ENCODE measurements around the gene CLMN.
"Not testable (repeated sequence)": the region's sequence is repeated elsewhere in the genome, so short reads cannot be mapped to it uniquely, and the experiment has no call there.

Gene CLMN

GRCh38 chr14:95189367-95190132 is 130.2 kb downstream of the CLMN start:
- DNase-seq, result peak; percentile 92

GRCh38 chr14:95188380-95188779 is 131.3 kb downstream of the CLMN start:
- DNase-seq, result no peak

- DNase-seq, result no peak
Observed at GRCh38 chr14:95185767-95186392, 133.8 kb downstream of the CLMN start.

- no peak for DNase-seq
Observed at GRCh38 chr14:95185033-95185766, 134.5 kb downstream of the CLMN start.

- DNase-seq, result no peak
Observed at GRCh38 chr14:95184413-95184790, 135.3 kb downstream of the CLMN start.

- DNase-seq, result no peak
Observed at GRCh38 chr14:95183532-95184412, 135.9 kb downstream of the CLMN start.

- DNase-seq, result no peak
Observed at GRCh38 chr14:95183082-95183481, 136.6 kb downstream of the CLMN start.

- no peak for DNase-seq
Observed at GRCh38 chr14:95182379-95182778, 137.3 kb downstream of the CLMN start.

GRCh38 chr14:95180966-95181741 is 138.6 kb downstream of the CLMN start:
- DNase-seq, result no peak

GRCh38 chr14:95175670-95176069 is 144.0 kb downstream of the CLMN start:
- not testable (repeated sequence) for DNase-seq

- peak; percentile 63 for DNase-seq
Observed at GRCh38 chr14:95174184-95174792, 145.4 kb downstream of the CLMN start.

- no peak for DNase-seq
Observed at GRCh38 chr14:95173518-95173917, 146.2 kb downstream of the CLMN start.

GRCh38 chr14:95167177-95167576 is 152.5 kb downstream of the CLMN start:
- no peak for DNase-seq

- no peak for DNase-seq
Observed at GRCh38 chr14:95165517-95165916, 154.2 kb downstream of the CLMN start.

GRCh38 chr14:95164506-95164905 is 155.2 kb downstream of the CLMN start:
- DNase-seq, result no peak

- DNase-seq, result no peak
Observed at GRCh38 chr14:95163666-95164065, 156.0 kb downstream of the CLMN start.

GRCh38 chr14:95163132-95163531 is 156.6 kb downstream of the CLMN start:
- DNase-seq, result no peak

GRCh38 chr14:95162641-95163040 is 157.1 kb downstream of the CLMN start:
- DNase-seq, result no peak

GRCh38 chr14:95157327-95158189 is 162.2 kb downstream of the CLMN start, which contains the start of gene DICER1:
Gene DICER1, minus strand, starts transcription at chr14:95157529. Its CDS starts 24,071 bp downstream, at chr14:95133458.
- peak; percentile 96 for DNase-seq

- no peak for DNase-seq
Observed at GRCh38 chr14:95157048-95157326, 162.7 kb downstream of the CLMN start.
